Endometrial microvascular endothelial cells (primary cell): ENCODE data around the gene SCTR. TPM values are rescaled to one million over a fixed set of nuclear protein-coding genes. Genes with fewer than 3 reads are reported as not detected.

Experiments
- in situ Hi-C: cut with HindIII; loops from 2 replicates; pipeline ENCODE4 v1.10.0; 2017; ENCODE audit warnings: low sequenced_read_pairs, low pct_unique_long_range_greater_than_20kb; ENCODE audit errors: inconsistent ontology term
- total RNA-seq: library from RNA; depleted of rRNA; stranded (reverse); fragments of >200 nt; gene quantifications from one replicate; pipeline ENCODE4 v1.2.3, GENCODE V29; 2015; ENCODE audit errors: inconsistent ontology term

SCTR gene
- total RNA-seq, 1 donor from 2014 or later = not detected

DNA sequence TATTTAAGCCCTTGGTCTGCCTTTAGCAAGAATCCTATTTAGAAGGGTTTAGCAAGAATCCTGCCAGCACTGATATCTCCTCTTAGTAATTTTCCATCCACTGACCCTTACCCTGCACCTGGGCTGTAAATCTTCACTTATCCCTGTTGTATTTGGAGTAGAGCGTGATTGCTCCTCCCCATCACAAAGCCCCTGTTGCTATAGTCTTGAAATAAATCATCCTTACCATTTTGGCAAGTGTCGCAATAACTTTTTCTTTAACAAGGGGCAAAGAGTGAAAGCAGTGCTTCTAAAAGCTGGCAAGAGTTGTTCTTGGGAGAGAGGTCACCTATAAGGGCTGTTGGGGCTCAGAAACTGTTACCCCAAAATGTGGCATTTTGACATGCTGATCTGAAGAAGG, 3.7 kb upstream of the SCTR start:
- in situ Hi-C loops = no loop called here

DNA sequence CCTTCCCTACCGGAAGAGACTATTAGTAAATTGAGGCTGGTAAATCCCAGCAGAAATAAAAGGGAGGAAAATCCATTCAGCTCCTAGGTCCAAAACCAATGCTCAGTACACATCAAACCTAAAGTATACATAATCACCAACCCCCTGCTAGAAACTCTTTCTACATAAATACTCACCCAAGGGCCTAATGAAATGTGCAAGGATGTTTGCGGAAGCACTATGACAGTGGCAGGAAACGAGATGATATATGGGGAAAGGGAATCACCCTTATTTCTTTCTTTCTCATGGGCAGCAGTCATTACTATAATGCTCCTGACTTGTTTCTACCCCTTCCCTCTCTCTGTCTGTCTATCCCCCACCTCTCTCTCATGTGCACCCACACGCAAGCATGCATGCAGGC, 1.3 kb upstream of the SCTR start:
- in situ Hi-C loops = no loop called here

DNA sequence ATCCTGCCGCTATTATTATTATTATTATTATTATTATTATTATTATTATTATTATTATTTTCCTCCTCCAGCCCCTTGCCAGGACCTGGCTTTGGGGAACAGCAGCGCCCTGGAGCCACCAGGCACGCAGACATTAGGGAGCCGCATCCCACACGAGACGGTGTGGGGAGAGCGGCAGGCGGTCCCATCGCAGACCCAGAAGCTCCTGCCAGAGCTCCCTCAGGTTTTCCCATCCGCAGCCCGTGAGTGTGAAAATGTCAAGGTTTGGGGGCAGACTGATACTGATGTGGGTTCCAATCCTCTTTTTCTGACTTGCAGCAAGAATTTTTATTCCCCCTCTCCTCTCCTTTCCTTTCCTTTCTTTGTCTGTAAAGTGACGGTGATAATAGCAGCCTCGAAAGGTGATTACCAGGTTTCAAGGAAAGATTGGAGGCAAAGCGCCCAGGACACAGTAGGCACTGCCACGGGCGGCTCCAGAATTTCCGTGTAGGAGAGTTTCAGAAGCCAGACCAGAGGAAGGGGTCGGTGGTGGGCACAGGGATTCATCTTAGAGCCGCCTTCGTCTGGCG, 816 bp downstream of the SCTR start:
- in situ Hi-C loops = no loop called here

DNA sequence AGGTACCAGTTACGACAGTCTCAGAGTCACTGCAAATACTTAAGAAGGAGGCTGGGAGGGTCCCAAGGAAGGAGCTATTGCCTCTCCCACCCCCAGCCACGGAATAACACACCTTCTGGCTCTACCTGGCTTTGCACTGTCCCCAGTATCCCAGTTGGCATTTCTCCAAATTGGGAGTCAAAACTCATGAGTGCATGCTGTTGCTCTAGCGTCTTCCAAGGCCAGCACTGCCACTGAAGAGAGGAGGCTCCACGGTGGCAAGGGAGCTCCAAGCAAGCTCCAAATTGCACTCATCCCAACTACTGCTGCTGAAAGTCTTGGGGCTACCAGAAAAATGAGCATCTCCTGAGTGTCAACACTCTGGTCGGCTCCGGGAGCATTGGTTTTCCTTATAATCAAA, 1.6 kb downstream of the SCTR start:
- in situ Hi-C loops = no loop called here

GRCh38 chr2:119521433-119522050, 2.7 kb downstream of the SCTR start:
- in situ Hi-C loops = no loop called here

- in situ Hi-C loops = no loop called here
These were observed 3.4 kb downstream of the SCTR start for GRCh38 chr2:119520696-119521432.

DNA sequence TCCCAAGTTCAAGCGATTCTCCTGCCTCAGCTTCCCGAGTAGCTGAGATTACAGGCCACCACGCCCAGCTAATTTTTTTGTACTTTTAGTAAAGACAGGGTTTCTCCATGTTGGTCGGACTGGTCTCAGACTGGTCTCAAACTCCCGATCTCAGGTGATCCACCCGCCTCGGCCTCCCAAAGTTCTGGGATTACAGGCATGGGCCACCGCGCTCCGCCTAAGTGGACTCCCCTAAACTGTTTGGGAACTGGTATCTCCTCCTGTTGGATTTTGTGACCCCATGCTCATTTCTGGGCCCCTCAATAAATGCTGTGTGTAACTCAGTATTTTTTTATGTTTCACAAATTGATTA, 5.2 kb downstream of the SCTR start:
- in situ Hi-C loops = no loop called here

- in situ Hi-C loops = no loop called here
These were observed 5.8 kb downstream of the SCTR start for GRCh38 chr2:119518401-119519056.

DNA sequence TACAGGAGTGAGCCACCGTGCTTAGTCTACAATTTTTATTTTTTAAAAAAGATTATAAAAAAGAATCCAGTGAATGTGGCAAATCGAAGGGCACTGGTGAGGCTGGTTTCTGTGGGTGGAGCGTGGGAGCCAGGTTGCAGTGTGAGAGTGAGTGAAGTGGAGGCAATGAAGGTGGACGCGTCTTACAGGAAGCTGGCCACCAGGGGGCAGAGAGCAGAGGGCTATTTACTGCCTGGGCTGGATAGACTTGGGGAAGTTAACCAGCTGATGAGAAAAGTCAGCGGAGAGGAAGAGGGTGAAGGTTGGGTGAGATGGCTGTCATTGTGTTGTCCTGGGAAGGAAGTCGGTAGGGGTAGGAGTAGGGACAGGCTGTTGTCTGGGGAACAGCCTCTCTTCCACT, 6.8 kb downstream of the SCTR start:
- in situ Hi-C loops = no loop called here

DNA sequence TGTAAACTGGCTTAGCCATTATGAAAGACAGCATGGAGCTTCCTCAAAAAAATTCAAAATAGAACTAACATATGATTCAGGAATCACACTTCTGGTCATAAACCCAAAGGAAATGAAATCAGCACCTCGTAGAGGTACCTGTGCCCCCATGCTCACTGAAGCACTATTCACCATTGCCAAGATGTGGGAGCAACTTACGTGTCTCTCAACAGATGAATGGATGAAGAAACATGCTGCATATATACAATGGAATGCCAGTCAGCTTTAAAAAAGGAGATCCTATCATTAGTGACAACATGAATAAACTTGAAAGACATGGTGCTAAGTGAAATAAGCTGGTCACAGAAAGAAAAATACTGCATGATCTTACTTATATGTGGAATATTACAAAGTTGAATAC, 8.2 kb downstream of the SCTR start:
- in situ Hi-C loops = no loop called here

DNA sequence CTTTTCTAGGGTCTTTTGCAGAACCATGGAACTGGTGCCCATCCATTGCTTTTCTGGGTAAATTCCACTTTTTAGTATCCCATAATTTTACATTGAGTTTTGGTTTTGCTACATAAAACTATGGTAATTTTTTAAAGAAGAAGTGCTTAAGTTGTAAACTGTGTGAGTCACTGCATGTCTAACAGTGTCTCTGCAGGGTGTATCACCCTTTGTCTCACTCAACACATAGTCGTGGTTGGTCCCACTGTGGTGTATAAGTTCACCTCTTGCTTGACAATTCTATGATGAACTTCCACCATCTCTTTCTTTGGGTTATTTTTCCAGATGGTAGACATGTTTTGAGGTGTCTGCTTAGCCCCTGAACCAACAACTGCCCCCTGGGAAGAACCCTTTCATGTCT, 10.5 kb downstream of the SCTR start:
- in situ Hi-C loops = no loop called here

DNA sequence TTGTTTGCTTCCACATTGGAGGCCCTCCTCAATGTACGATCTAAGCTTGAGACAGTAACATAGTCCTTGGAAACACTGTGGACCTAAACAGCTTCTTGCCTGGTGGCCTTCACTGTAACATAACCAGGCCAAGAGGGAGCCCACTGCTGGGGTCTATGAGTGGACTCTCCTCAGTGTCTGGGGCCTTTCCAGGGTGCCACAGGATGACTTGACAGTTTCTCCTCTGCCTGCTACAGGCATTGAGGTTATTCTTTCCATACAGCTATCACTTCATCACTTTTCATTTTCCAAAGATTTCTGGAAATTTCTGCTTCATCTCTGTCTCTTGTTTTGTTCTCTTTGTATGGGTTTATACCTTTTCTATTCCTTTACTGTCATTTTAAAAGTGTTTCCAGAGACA, 11.3 kb downstream of the SCTR start:
- in situ Hi-C loops = no loop called here

- in situ Hi-C loops = no loop called here
These were observed 12.3 kb downstream of the SCTR start for GRCh38 chr2:119511989-119512388.

DNA sequence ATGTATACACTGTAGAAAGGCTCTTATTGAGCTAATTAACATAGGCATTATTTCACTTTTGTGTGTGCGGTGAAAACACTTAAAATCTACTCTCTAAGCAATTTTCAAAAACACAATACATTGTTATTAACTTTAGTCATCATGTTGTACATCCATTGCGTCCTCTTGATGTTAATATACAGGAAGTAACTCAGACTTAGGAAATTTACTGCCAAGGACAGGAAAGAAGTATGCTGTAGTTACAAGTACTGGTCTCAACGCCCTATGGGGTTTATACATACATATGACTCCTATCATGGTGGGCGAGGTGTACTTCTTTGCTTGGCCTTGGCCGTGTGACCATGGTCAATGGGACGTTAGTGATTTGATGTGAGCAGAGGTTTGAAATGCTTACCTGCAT, 15.5 kb downstream of the SCTR start:
- in situ Hi-C loops = no loop called here

GRCh38 chr2:119496682-119497081, 27.6 kb downstream of the SCTR start:
- in situ Hi-C loops = no loop called here

- in situ Hi-C loops = no loop called here
These were observed 28.3 kb downstream of the SCTR start for GRCh38 chr2:119495948-119496347.

DNA sequence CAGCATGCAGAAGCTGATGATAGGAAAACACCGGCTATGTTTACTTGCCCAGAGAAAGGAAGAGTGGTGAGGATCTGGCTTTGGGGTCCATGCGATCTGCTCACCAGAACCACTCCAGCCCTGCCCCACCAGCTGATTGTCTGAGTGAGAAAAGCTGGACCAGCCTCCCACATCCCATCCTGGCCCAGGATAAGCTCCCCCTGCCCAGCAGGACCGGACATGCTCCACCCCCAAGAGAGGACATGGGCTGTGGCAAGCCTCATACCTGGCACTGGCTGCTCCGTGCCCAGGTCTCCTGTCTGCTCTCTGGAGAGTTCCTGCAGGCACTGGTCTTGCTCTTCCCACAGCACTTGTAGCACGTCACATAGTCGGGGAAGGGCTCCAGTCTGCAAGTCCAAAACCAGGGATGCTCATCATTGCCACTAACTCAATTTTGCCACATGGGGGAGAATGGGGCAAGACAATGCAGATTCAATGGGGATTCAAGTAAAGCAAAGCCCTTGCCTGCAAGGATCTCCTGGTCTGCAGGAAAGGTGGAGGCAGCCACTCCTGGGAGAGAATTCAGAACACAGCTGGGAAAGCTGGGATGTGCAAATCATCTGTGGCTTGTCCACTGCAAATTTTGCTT, 30.0 kb downstream of the SCTR start:
- in situ Hi-C loops = no loop called here

- in situ Hi-C loops = no loop called here
These were observed 32.3 kb downstream of the SCTR start for GRCh38 chr2:119491776-119492525.

- in situ Hi-C loops = no loop called here
These were observed 33.6 kb downstream of the SCTR start for GRCh38 chr2:119490653-119491195.
